Activated CD8-positive, alpha-beta memory T cell treated with anti-CD3 and anti-CD28 coated beads for 36 hours (primary cell): Measurements from ENCODE around the gene FTO. TPM values are rescaled to one million over a fixed set of nuclear protein-coding genes. Genes with fewer than 3 reads are reported as not detected.
"Not testable (repeated sequence)": the region's sequence is repeated elsewhere in the genome, so short reads cannot be mapped to it uniquely, and the experiment has no call there.

Experiments used
- CTCF ChIA-PET: fragments of 350-600 bp; sonication (Branson Sonifier 250); formaldehyde crosslinking; loops from one replicate; lab custom pipeline; 2021; ENCODE audit warnings: antibody characterized with exemption; lab: Charles Lee
- POLR2A ChIA-PET: fragments of 350-600 bp; sonication (Branson Sonifier 250); formaldehyde crosslinking; loops from one replicate; lab custom pipeline; 2021; ENCODE audit warnings: antibody characterized with exemption; lab: Charles Lee
- total RNA-seq, 2 experiments: library from RNA; stranded (reverse); gene quantifications; one replicate each; pipeline ENCODE4 v1.2.3, GENCODE V29; 2021

Gene FTO
- 10 to 100 TPM; 49.5 to 52.8 TPM for total RNA-seq

GRCh38 chr16:53703590-53704444 lies at the start of gene FTO, which contains the start of gene RPGRIP1L:
Gene FTO, plus strand, starts transcription at chr16:53704156.
Gene RPGRIP1L, minus strand, starts transcription at chr16:53703859. Its CDS starts 3,136 bp downstream, at chr16:53700723.
- ChIA-PET POLR2A (no interaction called here), CTCF (interaction anchor here (0.9 kb wide), 1 partner anchor 189 kb away, joined by 3 read pairs; no protein-coding TSS in a partner anchor)

- ChIA-PET POLR2A (no interaction called here), CTCF (no interaction called here)
Observed at GRCh38 chr16:53654946-53655345, 49.0 kb upstream of the FTO start.

DNA sequence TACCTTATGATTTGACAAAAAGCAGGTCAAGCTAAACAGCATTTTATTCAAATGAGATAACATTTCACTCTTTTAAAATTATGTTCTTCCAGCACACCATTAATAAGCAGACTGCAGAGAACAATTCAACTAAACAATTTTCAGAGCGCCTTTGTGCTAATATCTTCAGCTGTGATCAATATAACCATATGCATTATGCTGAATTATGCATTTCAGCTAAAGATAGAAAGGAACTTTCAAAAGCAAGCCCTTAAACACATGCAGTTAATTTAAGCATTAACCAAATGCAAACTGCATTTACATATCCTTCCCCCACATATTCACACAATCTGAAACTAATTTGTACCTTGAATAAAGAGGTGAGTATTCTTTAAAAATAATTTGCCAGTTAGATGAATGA lies 41.9 kb upstream of the FTO start:
- ChIA-PET CTCF (no interaction called here), POLR2A (no interaction called here)

DNA sequence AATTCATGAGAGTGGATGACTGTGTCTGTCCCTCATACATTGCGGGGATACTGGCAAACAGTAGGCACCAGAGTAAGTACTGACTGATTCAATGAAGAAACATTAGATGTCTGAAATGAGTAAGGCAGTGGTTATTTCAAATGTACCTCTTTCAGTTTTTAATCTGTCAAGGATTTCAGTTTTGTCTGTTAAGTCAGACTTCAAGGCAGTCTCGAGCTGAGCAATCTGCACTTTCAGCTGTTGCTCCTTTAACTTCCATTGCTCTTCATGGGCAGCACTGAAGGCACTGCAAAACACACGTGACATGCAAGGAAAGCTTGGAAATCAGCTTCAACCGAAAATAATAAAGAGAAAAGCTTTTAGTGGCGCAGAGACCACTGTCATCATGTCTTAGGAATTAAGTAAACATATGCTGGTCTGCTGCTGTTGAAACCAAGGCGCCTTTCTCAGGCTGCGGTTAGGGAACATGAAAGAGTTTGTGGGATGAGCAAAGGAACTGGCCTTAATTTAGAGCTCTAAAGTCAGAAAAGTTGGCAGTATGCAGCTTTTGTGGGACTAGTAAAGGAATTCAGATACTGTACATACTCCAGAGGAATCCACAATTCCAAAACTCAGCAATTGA lies 39.1 kb upstream of the FTO start:
- CTCF ChIA-PET: no interaction called here
- POLR2A ChIA-PET: no interaction called here

GRCh38 chr16:53666786-53667415 lies 37.1 kb upstream of the FTO start:
- POLR2A ChIA-PET: no interaction called here
- CTCF ChIA-PET: no interaction called here

DNA sequence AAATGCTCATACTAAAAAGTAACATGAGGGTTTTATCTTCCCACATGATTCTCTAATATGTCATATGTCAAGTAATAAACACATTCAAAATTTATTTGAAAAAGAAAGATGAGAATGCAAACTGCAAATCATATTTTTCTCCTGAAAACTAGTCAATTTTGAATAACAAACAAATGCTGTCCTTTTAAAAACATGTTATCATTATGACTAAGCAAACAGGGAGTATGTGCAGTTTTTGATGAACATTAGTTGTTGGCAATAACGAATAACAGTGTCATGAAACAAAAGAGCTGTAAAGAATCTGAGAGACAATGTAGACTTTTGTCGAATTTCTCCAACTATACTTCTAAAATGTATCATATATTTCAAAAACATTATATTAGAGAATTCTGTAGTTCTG lies 35.1 kb upstream of the FTO start:
- ChIA-PET CTCF (no interaction called here), POLR2A (no interaction called here)

GRCh38 chr16:53672461-53672860 lies 31.5 kb upstream of the FTO start:
- CTCF ChIA-PET: no interaction called here

DNA sequence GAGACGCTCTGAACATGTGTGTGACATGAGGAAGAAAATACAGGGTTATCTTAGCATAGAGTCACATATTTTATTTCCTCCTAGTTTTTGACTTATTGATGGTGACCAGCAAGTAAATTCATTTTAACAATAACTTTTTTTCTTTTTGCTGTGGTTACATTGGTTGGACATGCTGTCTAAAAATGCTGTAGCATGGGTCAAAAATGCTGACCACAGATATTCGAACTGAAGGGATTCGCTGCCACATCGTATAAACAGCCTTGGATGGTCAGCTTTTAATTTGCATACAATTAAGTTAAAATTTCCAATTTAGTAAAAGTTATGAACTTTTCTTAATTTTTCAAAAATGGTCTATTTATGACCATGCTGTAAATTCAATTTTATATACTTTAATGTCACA lies 30.8 kb upstream of the FTO start:
- CTCF ChIA-PET: interaction anchor here (1.1 kb wide), 1 partner anchor 10 kb away, joined by 3 read pairs; no protein-coding TSS in a partner anchor
- POLR2A ChIA-PET: no interaction called here

More at GRCh38 chr16:53672461-53672860, 31.5 kb upstream of the FTO start:
- POLR2A ChIA-PET: no interaction called here

- ChIA-PET POLR2A (no interaction called here), CTCF (no interaction called here)
Observed at GRCh38 chr16:53678155-53678554, 25.8 kb upstream of the FTO start.

DNA sequence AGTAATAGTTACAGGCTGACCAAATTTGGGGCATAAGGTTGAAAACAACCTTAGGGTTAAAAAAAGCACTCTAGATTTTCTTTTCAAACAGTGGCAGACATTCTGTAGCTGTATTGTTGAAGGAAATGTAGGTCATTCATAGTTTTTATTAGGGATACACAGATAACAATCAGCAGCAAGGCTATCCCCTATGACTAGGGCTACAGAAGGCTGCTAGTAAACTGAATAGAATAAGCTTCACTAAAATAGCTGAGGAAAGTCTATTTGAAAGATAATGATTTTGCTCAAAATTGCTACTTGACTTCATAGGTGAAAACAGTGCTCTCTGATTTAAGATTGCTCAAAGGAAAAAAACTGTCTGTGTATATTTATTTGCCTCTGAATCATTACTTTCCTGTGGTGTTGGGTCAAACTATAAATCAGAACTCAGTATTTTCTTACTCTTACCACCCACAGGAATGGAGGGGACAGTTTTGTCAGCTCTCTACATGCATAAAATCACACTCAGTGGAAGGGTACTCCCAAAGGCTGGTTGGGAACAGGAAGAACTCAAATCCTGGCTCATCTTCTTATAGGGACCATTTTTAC lies 25.1 kb upstream of the FTO start:
- CTCF ChIA-PET: no interaction called here
- POLR2A ChIA-PET: no interaction called here

DNA sequence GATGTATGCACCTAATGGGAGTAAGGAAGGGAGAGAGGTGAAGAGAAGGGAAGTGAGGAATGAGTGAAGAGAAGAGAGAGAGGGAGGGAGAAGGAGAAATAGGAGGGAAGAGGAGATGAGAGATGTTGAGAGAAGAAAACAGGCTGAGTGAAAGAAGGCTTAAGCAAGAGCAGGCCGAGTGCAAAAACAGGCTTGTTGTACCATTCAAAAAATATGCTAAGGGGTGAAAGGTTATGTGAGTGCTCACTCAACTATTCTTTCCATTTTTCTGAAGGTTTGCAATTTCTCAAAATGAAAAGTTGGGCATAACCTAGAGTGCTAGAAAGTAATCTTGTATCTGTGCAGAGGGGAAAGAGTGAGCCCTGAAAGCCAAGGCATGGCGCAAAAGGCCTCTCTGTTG lies 23.2 kb upstream of the FTO start:
- ChIA-PET POLR2A (no interaction called here), CTCF (no interaction called here)

- CTCF ChIA-PET: no interaction called here
Observed at GRCh38 chr16:53681354-53681753, 22.6 kb upstream of the FTO start.

GRCh38 chr16:53685334-53685733 lies 18.6 kb upstream of the FTO start:
- CTCF ChIA-PET, POLR2A ChIA-PET: not testable (repeated sequence)

More at GRCh38 chr16:53681354-53681753, 22.6 kb upstream of the FTO start:
- POLR2A ChIA-PET: no interaction called here

DNA sequence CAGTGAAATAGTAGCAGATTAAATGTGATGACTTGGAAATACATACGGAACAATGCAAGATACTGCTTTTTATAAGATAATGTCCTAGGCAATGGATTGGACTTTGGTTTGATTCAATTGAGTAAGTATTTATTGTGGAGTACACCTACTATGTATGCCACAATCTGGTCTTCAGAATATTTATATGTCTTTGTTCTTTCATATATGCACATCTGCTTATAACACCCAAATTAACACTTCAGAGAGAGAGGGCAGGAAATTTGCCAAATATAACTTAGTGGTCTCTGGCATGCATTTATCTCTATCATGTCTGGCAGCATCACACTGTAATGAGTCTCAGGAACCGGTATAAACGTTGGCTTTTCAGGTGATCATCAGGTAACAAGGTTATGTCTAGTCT lies 17.2 kb upstream of the FTO start:
- CTCF ChIA-PET: no interaction called here
- POLR2A ChIA-PET: no interaction called here

DNA sequence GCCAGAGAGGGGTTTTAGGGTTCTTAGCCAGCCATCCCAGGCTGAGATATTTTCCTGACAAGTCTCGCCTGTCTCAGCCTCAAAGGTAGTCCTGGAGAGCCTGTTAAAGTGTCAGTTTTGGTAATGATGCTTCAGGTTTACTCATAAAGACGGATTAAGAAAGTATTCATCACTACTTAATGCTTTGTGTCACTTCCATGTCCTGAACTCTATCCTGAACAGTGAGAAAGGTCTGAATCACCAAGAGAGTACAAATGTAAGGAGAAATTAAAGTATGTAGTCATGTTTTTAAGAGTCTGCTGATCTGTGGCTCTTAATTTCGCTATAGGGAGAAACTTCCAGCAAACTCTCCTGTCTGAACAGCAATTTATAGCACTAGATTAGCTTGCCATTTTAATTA lies 14.3 kb upstream of the FTO start:
- POLR2A ChIA-PET: no interaction called here
- CTCF ChIA-PET: no interaction called here

GRCh38 chr16:53690771-53691170 lies 13.2 kb upstream of the FTO start:
- ChIA-PET CTCF (no interaction called here), POLR2A (no interaction called here)

DNA sequence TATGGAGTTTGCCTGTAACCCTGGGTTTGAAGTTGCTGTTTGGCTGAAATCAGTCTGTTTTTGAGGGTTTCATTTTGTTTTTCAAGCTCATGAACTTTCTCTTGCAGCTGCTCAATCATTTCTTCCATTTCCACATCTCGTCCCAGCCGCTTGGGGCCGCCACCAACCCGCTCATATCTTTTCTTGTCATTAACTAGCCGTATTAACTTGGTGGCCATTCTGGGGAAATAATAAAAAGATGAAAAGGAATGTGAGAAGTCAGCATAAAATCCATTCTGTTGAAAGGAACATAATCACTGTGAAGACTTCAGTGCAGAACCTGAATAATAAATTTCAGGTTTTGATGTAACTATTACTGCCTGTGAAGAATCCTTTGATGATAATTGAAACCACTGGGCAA lies 11.8 kb upstream of the FTO start:
- CTCF ChIA-PET: no interaction called here
- POLR2A ChIA-PET: no interaction called here

- POLR2A ChIA-PET: no interaction called here
- CTCF ChIA-PET: no interaction called here
Observed at GRCh38 chr16:53693320-53693719, 10.6 kb upstream of the FTO start.

GRCh38 chr16:53695070-53695469 lies 8.9 kb upstream of the FTO start:
- POLR2A ChIA-PET: no interaction called here
- CTCF ChIA-PET: no interaction called here

GRCh38 chr16:53698271-53698670 lies 5.7 kb upstream of the FTO start:
- CTCF ChIA-PET: not testable (repeated sequence)

More at GRCh38 chr16:53698271-53698670, 5.7 kb upstream of the FTO start:
- POLR2A ChIA-PET: not testable (repeated sequence)
